Suprapubic skin (tissue), 4 donors: ENCODE data around the gene SYT3.

Experiments
- CTCF ChIP-seq, 2 donors: fragments of 200-600 bp in 1 of 2; fragments of 450-650 bp in 1 of 2; sonication (generic) in 1 of 2; IDR thresholded peaks; one replicate each; pipeline ENCODE4 v1.5.1; 2016 to 2019; ENCODE audit warnings: antibody characterized with exemption in 2 of 2, mild to moderate bottlenecking in 1 of 2, moderate library complexity in 1 of 2
- EP300 ChIP-seq: sonication (generic); formaldehyde crosslinking; IDR thresholded peaks from one replicate; pipeline ENCODE4 v1.6.1; 2017; ENCODE audit warnings: antibody characterized with exemption
- POLR2A ChIP-seq, 2 donors: fragments of 450-650 bp; IDR thresholded peaks; one replicate each; pipeline ENCODE4 v1.6.1; 2017; ENCODE audit warnings: antibody characterized with exemption in 2 of 2, mild to moderate bottlenecking in 2 of 2, moderate library complexity in 2 of 2
- POLR2AphosphoS5 ChIP-seq, 3 donors: sonication (generic); formaldehyde crosslinking; IDR thresholded peaks; one replicate each; pipeline ENCODE4 v1.6.1; 2017; ENCODE audit warnings: antibody characterized with exemption in 3 of 3

GRCh38 chr19:50638600-50638999, 1.1 kb downstream of the SYT3 start:
- TF ChIP-seq CTCF (IDR thresholded peaks at IDR 0.05) (no peak), POLR2A (IDR thresholded peaks at IDR 0.05) (no peak), POLR2AphosphoS5 (IDR thresholded peaks at IDR 0.05) (no peak), EP300 (no peak)
